DMS114 treated with DMSO at 0.1 percent for 48 hours (cell line): ENCODE measurements around the gene GRIN2B.
A peak's percentile ranks its signal among the peaks of the same experiment; 100 is the strongest.

ENCODE experiments used
- DNase-seq: peaks from one replicate; lab custom pipeline; 2025; ENCODE audit not compliant: unreplicated experiment; lab: John Stamatoyannopoulos, UW

The GRIN2B gene

GRCh38 chr12:13981296-13981962, at the start of gene GRIN2B:
Gene GRIN2B, minus strand, starts transcription at chr12:13981602. Its CDS starts 115,394 bp downstream, at chr12:13866208.
- DNase-seq: no peak

- no peak for DNase-seq
Observed at GRCh38 chr12:14026537-14026936, 45.1 kb upstream of the GRIN2B start.

- DNase-seq: no peak
Observed at GRCh38 chr12:14024591-14024990, 43.2 kb upstream of the GRIN2B start.

- no peak for DNase-seq
Observed at GRCh38 chr12:14018080-14018479, 36.7 kb upstream of the GRIN2B start.

GRCh38 chr12:14010989-14011388, 29.6 kb upstream of the GRIN2B start:
- DNase-seq: no peak

GRCh38 chr12:14007639-14008038, 26.2 kb upstream of the GRIN2B start:
- DNase-seq: no peak

GRCh38 chr12:13992585-13992984, 11.2 kb upstream of the GRIN2B start:
- no peak for DNase-seq

GRCh38 chr12:13992106-13992505, 10.7 kb upstream of the GRIN2B start:
- no peak for DNase-seq

GRCh38 chr12:13986031-13986430, 4.6 kb upstream of the GRIN2B start:
- no peak for DNase-seq

GRCh38 chr12:13981990-13982389, 588 bp upstream of the GRIN2B start:
- peak; percentile 58 for DNase-seq

- peak; percentile 28 for DNase-seq
Observed at GRCh38 chr12:13980538-13981295, 685 bp downstream of the GRIN2B start.

- DNase-seq: no peak
Observed at GRCh38 chr12:13979772-13980378, 1.5 kb downstream of the GRIN2B start.

- DNase-seq: no peak
Observed at GRCh38 chr12:13978876-13979275, 2.5 kb downstream of the GRIN2B start.

GRCh38 chr12:13976880-13977279, 4.5 kb downstream of the GRIN2B start:
- no peak for DNase-seq

GRCh38 chr12:13976028-13976584, 5.3 kb downstream of the GRIN2B start:
- no peak for DNase-seq

- no peak for DNase-seq
Observed at GRCh38 chr12:13973996-13974395, 7.4 kb downstream of the GRIN2B start.

- no peak for DNase-seq
Observed at GRCh38 chr12:13970803-13971202, 10.6 kb downstream of the GRIN2B start.

GRCh38 chr12:13968281-13968680, 13.1 kb downstream of the GRIN2B start:
- no peak for DNase-seq

- no peak for DNase-seq
Observed at GRCh38 chr12:13964666-13965065, 16.7 kb downstream of the GRIN2B start.

GRCh38 chr12:13962699-13963098, 18.7 kb downstream of the GRIN2B start:
- no peak for DNase-seq

GRCh38 chr12:13961971-13962370, 19.4 kb downstream of the GRIN2B start:
- no peak for DNase-seq
